DND-41 (cell line): ENCODE results near the gene EPHA1.

Experiments
- ATAC-seq: fragments of 200-7000 bp; cut with Tn5 transposase; 3 replicates; pipeline ENCODE4 v1.9.1; 2021; ENCODE audit warnings: low read depth; ENCODE audit not compliant: insufficient read depth
- DNase-seq: peaks from one replicate; pipeline ENCODE4 v3.0.0-alpha.2; 2020
- H2AFZ ChIP-seq: 2 replicates; pipeline ENCODE4 v1.6.0; 2012; ENCODE audit warnings: low read depth, low read length
- H3K27ac ChIP-seq: 2 replicates; pipeline ENCODE4 v1.5.1; 2012; ENCODE audit warnings: low read length, inconsistent platforms
- H3K27me3 ChIP-seq: fragments of 200-600 bp; sonication (generic); 2 replicates; pipeline ENCODE4 v1.6.0; 2012; ENCODE audit warnings: low read length, mild to moderate bottlenecking, inconsistent platforms; ENCODE audit not compliant: insufficient read depth, poor library complexity
- H3K36me3 ChIP-seq: 2 replicates; pipeline ENCODE4 v1.5.1; 2012; ENCODE audit warnings: low read length, inconsistent platforms; ENCODE audit not compliant: insufficient read depth
- H3K4me1 ChIP-seq: 2 replicates; pipeline ENCODE4 v1.5.1; 2012; ENCODE audit warnings: mild to moderate bottlenecking, low read length; ENCODE audit not compliant: insufficient read depth
- H3K4me2 ChIP-seq: 2 replicates; pipeline ENCODE4 v1.6.0; 2012; ENCODE audit warnings: mild to moderate bottlenecking, moderate library complexity, low read length, inconsistent platforms; ENCODE audit not compliant: insufficient read depth
- H3K4me3 ChIP-seq, 2 experiments: fragments of 200-600 bp in 1 of 2; shearing (Covaris generic) in 1 of 2; 2 replicates each; pipeline ENCODE4 v1.5.1; 2012 to 2016; ENCODE audit warnings: inconsistent platforms in 2 of 2, low read length in 2 of 2, mild to moderate bottlenecking in 2 of 2, low read depth in 1 of 2, moderate library complexity in 1 of 2
- H3K79me2 ChIP-seq: 2 replicates; pipeline ENCODE4 v1.6.0; 2012; ENCODE audit warnings: low read length, inconsistent platforms; ENCODE audit not compliant: insufficient read depth
- H3K9ac ChIP-seq: 2 replicates; pipeline ENCODE4 v1.6.0; 2012; ENCODE audit warnings: low read depth, mild to moderate bottlenecking, inconsistent platforms, low read length, moderate library complexity
- H3K9me3 ChIP-seq: 2 replicates; pipeline ENCODE4 v1.5.1; 2012; ENCODE audit warnings: low read length, moderate library complexity, mild to moderate bottlenecking, inconsistent platforms; ENCODE audit not compliant: insufficient read depth, severe bottlenecking
- H4K20me1 ChIP-seq: 2 replicates; pipeline ENCODE4 v1.6.0; 2012; ENCODE audit warnings: low read length; ENCODE audit not compliant: insufficient read depth
- EZH2 ChIP-seq: IDR thresholded peaks from 3 replicates; pipeline ENCODE4 v1.6.1; 2012; ENCODE audit warnings: borderline replicate concordance, low read depth, mild to moderate bottlenecking, moderate library complexity, low read length, inconsistent platforms; ENCODE audit not compliant: severe bottlenecking
- TF ChIP-seq, protein P1 (sequence below): IDR thresholded peaks from 2 replicates; pipeline ENCODE4 v1.5.1; 2012; ENCODE audit warnings: borderline replicate concordance, low read length, moderate library complexity, mild to moderate bottlenecking; ENCODE audit not compliant: poor library complexity, severe bottlenecking; ENCODE audit errors: extremely low read depth

Gene EPHA1

DNA sequence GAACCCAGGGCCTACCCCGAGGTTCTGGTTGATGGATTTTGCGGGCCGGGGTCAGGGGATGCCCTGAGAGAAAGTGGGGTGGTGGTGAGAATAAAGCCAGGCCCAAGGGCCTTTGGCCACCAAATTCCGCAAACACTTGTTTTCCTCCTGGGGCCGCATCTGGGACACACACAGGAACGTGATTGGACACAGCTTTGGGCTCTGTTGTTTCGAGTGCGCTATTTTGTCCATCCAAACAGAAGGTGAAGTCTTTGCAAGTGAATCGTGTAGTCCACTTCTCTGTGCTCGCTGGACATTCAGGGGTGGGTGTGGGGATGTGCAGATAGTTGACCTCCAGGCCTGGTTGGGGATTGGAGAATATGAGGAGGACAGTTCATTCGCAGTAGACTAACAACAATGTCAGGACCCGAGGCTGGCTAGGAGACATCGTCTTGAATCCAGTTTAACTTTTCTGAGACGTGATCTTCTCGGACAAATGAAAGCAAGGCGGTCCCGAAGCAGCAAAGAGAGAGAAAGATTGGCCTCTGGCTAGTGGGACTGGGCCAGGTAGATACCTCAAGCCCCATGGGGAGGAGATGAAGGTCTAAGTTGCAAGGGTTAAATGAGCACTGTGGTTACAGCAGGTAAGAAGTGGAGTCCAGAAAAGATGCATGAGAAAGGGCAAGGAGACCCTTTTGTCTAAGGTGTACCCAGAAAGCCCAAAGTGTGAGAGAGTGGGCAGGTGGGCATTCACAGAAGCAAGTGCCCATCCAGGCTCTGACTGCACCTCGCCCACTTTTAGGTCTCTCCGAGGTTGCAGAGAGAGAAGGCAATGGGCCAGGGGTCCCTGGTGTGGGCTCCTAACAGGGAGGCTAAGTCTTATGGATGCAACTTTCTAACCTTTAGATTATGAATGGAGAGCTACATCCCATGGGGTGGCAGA lies 45.4 kb downstream of the EPHA1 start:
- no peak for DNase-seq
- Histone ChIP-seq H2AFZ (no peak overlapping the region), H3K79me2 (no peaks in the 10 kb centered on the region), H3K4me2 (peak overlapping the region; percentile 97), H3K9me3 (no peaks in the 10 kb centered on the region), H3K36me3 (no peaks in the 10 kb centered on the region), H3K9ac (peak overlapping the region; percentile 48; the same call in 1 of the 2 replicates), H3K27ac (no peak overlapping the region), H3K4me1 (peaks cover 12% of the 10 kb centered on the region), H3K27me3 (peaks cover 61% of the 10 kb centered on the region), H3K4me3 (peak overlapping the region in 1 of 2 experiments; percentile 38; a peak in 1 of 4 replicates), H4K20me1 (no peaks in the 10 kb centered on the region)
- ATAC-seq = no peak
- TF ChIP-seq, protein P1, sequence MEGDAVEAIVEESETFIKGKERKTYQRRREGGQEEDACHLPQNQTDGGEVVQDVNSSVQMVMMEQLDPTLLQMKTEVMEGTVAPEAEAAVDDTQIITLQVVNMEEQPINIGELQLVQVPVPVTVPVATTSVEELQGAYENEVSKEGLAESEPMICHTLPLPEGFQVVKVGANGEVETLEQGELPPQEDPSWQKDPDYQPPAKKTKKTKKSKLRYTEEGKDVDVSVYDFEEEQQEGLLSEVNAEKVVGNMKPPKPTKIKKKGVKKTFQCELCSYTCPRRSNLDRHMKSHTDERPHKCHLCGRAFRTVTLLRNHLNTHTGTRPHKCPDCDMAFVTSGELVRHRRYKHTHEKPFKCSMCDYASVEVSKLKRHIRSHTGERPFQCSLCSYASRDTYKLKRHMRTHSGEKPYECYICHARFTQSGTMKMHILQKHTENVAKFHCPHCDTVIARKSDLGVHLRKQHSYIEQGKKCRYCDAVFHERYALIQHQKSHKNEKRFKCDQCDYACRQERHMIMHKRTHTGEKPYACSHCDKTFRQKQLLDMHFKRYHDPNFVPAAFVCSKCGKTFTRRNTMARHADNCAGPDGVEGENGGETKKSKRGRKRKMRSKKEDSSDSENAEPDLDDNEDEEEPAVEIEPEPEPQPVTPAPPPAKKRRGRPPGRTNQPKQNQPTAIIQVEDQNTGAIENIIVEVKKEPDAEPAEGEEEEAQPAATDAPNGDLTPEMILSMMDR = no peak
- TF ChIP-seq EZH2 = peak; percentile 81

DNA sequence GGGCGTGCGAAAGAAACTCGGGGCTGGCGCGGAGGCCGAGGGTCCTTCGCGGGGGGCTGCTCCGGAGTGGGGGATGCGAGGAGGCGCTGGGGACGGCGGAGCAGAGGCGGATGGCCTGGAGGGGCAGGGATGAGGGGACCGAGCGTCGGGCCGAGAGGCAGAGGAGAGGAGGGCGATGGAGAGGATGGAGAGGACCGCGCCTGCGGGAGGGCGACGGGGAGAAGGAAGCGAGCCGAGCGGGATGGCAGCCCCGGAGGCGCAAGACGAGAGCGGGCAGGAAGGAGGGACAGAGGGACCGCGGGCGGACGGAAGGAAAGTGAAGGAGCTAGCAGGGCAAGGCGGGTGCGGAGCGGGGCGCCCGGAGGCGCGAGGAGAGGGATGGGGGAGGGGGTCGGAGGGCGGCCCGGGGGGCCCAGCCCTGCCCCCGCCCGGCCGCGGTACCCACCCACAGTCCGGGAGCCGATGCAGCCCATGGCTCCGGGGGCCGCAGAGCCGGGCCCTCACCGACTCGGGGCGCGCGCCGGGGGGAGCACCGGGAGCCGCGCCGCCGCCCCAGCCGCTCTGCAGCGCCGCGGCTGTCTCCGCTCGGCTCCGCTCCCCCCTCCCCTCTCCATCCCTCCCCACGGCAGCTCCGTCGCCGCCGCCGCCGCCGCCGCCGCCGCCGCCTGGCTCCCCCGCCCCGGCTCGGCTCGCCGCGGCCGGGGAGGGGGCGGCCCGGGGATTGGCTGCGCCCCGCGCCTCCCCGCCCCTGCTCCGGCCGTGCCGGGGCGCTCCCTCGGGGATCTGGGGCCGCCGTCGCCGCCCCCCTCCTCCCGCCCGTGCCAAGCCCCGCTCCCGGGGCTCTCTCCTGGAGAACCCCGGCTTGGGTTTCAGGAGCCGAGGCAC lies 46.3 kb downstream of the EPHA1 start, which contains the start of gene FAM131B:
FAM131B (minus strand) TSS at position 583 of the 885 bp plus-strand sequence; CDS start at position 473, 110 bp downstream.
- ATAC-seq (peak; percentile 80), DNase-seq (peak; percentile 37)
- TF ChIP-seq, protein P1 = no peak
- peak; percentile 97 for TF ChIP-seq EZH2
- Histone ChIP-seq H3K4me3 (peak within 1 kb of the TSS; percentile 24 to 62; a peak in 3 of 4 replicates), H3K4me2 (peak within 1 kb of the TSS; percentile 97), H3K27me3 (peaks cover 61% of the 10 kb centered on the region), H3K4me1 (peaks cover 12% of the 10 kb centered on the region), H2AFZ (peak within 1 kb of the TSS; percentile 68), H3K36me3 (no peaks in the 10 kb centered on the region), H4K20me1 (no peaks in the 10 kb centered on the region), H3K27ac (no peak within 1 kb of the TSS), H3K79me2 (no peaks in the 10 kb centered on the region), H3K9me3 (no peaks in the 10 kb centered on the region), H3K9ac (peak within 1 kb of the TSS; percentile 48)

DNA sequence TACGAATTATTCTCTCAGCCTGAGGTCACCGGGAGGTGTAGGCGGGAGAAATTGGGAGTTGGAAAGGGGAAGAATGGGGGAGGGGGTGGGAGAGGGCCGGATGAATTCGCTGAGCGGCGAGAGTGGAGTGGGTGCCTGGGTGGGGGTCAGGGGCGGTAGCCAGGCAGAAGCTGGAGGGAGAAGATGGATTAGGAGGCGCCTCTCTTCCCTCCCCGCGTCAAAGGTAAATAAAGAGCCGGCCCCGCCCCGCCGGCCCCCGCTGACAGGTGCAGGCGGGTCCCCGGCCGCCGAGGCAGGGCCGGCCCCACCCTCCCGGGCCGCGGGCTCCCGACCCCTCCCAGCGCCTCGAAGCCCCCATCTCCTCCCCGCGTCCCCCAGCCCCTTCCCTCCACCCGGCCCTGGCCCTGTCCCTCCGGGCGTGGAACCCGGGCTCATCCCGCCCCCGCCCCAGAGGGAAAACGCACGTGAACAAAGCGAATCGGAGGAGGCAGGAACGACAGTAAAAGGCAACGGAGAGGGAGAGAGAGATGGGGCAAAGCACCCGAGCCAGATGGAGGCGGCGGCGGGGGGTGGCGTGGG lies 47.0 kb downstream of the EPHA1 start:
- no peak for DNase-seq
- Histone ChIP-seq H3K36me3 (no peaks in the 10 kb centered on the region), H3K27ac (no peak overlapping the region), H4K20me1 (no peaks in the 10 kb centered on the region), H2AFZ (no peak overlapping the region), H3K9me3 (no peaks in the 10 kb centered on the region), H3K9ac (no peak overlapping the region; the same call in 1 of the 2 replicates), H3K4me1 (peaks cover 12% of the 10 kb centered on the region), H3K4me2 (peak overlapping the region; percentile 97), H3K27me3 (peaks cover 57% of the 10 kb centered on the region), H3K4me3 (peak overlapping the region in 1 of 2 experiments; percentile 62; a peak in 2 of 4 replicates), H3K79me2 (no peaks in the 10 kb centered on the region)
- no peak for TF ChIP-seq EZH2
- TF ChIP-seq, protein P1 = no peak
- peak; percentile 3; the same call in 1 of the 3 replicates for ATAC-seq
